GM21367 (cell line): ENCODE measurements around the gene SPDEF.

Source experiments
- ATAC-seq: cut with Tn5 transposase; IDR thresholded peaks from one replicate; pipeline ENCODE4 v1.9.1; 2021; ENCODE audit not compliant: unreplicated experiment

The SPDEF gene

GRCh38 chr6:34556031-34556471, at the start of gene SPDEF:
SPDEF (minus strand) TSS chr6:34556329; CDS start chr6:34544455, 11,874 bp downstream.
- ATAC-seq, result no peak

DNA sequence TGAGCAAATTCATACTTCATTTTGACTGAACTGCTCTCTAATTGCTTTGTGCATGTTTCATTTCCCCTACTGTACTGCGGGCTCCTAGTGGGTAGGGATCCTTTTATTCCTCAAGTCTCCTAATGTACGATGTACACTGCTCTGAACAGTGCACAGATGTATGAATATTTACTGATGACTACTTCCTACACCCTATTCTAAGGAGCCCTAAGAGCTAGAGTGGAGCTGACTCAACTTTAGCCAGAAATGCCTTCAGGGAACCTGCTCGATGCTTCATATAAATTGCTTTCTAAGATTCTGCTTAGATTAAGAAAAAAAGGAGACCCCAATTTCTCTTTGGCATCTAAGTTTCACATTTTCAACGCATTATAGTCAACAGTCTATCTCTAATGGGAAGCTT, 47.6 kb upstream of the SPDEF start:
- ATAC-seq, result no peak

DNA sequence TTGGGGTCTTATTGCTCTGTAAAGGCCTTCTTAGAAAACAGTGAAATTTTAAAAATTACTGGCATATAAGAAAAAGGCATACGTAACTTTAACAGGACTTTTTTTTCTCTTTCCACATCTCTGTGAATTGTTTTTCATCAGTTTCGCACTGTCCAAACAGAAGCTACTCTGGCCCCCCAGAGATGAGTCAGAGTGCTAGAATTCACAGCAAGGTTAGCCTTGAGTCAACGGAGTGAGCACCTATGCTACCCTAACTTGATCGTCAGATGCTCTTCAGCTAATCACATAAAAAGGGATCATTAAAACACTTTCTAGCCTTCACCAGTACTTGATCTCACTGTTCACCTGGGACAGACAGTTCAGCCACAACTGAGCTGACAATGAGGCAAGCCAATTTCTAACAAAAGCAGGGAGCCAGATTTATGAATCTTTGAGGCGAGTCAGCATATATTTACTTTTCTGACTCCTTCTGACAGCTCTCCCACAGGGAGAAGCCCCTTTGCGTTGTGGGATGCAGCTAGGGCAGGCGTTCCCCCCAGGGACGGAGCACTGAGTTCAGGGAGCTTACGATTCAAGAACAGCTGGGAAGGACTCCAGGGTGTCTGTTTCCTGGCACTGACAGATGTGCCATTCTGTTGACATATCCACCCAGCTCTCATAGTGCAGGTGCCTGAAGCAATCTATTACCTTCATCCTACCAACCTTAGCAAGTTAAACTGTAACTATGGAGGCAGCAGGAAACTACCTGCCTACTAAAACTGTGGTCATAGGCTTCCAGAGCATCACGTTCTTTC, 46.4 kb upstream of the SPDEF start:
- ATAC-seq, result no peak

- no peak for ATAC-seq
Measured at GRCh38 chr6:34601706-34602105, 45.6 kb upstream of the SPDEF start.

GRCh38 chr6:34600796-34601195, 44.7 kb upstream of the SPDEF start:
- no peak for ATAC-seq

DNA sequence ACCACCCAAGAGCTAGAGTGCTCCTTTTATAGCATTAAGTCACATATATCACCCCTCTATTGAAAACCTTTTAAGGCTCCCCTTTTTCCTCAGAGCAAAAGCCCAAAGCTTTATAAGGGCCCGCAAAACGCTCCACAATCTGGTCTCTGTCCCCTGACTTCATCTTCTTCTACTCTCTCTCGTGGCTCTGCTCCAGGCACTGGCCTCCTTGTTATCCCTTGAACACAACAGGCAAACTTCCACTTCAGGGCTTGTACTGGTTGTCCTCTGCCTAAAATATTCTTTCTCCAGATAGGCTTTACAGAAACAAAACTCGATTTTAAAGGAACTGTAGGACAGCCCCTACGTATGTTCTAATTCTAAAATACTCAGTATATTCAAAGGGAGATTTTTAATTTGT, 44.0 kb upstream of the SPDEF start:
- no peak for ATAC-seq

DNA sequence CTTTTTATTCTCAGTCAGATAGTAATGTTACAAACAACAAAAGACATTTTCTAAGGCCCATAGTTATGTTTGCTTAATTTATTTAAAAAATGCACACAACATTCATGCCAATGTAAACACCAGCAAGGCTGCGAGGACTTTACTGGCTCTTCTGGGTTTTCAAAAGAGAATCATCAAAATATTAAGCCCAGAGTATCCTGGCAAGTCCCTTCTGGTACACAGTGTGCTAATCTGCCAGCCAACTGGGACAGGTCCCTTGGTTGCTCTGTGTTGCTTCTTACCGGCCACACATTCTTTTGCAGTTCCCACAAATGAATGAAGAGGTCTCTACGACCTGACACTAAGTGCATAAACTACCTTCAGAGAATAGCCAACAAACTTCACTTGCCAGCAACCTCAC, 42.6 kb upstream of the SPDEF start:
- no peak for ATAC-seq

GRCh38 chr6:34597605-34598353, 41.6 kb upstream of the SPDEF start:
- no peak for ATAC-seq

DNA sequence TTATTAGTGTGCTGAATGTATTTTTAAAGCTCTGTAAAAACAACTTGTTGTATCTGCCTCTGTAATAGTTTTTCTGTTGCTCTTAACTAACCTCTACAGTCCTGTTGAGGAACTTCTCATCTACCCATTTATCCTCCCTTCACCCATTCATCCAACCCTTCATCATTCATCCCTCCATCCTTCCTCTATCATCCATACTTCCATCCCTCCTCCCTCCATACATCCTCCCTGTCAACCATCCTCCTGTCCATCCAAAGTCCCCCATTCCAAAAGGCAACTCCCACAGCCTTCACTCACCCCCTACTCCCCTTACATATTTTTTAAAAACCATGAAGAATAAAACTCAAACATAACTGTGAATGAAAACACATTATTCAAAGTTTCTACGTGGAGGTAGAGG, 40.7 kb upstream of the SPDEF start:
- no peak for ATAC-seq

GRCh38 chr6:34595332-34596184, 39.4 kb upstream of the SPDEF start:
- ATAC-seq, result no peak

DNA sequence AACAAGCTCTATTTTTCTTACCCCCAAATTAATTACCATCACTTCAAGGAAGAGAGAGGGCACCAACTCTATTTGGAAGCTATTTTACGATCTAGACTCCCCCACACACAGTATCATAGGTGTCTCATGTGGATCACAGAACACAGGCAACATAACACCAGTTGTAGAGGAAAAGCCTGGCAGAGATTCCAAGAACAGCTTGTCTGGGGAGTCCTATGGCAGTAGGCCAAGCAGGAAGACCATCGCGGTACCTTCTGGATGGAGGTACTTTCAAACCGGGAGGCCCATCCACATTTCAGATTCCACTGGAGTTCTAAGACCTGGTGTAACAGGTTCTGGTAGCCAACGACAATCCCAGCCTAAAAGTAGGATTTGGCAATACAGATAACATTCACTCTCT, 37.6 kb upstream of the SPDEF start:
- ATAC-seq, result no peak

GRCh38 chr6:34592208-34592952, 36.3 kb upstream of the SPDEF start:
- no peak for ATAC-seq

DNA sequence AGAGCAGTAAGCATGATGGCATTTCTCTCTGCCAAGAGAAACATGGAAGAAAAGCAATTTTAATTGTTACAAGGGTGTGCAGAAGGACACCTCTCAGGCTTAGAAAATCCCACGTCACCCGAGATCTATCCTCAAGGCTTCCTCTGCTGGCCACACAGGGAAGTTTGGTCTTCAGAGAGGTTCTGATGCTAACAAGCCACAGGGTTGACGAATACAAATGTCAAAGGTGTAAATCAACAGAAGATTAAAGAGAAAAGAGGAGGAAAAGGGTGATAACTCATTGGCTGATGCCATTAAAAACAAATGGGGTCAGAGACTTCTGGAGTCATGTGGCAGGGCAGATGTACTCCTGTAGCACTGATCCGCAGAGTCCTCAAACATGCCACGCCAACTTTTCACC, 33.6 kb upstream of the SPDEF start:
- ATAC-seq, result no peak

GRCh38 chr6:34589140-34589539, 33.0 kb upstream of the SPDEF start:
- no peak for ATAC-seq

DNA sequence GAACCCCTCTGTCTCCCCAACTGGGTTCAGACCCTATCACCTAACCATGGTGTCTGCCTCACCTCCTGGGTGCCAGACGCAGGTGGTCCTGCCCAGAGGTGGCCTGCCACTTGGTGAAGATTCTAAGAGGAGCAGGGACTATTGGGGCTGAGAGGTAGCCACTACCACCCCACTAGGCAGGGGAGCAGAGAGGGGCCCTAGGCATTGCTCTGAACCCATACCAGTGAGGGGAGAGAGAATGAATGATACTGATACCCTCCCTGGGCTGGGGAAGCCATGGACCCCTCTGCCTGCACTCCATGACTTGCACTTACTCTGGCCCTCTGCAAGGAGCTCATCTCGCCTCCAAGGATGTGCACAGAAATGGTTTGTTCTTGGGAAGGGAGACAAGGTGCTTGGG, 31.7 kb upstream of the SPDEF start:
- ATAC-seq, result no peak

DNA sequence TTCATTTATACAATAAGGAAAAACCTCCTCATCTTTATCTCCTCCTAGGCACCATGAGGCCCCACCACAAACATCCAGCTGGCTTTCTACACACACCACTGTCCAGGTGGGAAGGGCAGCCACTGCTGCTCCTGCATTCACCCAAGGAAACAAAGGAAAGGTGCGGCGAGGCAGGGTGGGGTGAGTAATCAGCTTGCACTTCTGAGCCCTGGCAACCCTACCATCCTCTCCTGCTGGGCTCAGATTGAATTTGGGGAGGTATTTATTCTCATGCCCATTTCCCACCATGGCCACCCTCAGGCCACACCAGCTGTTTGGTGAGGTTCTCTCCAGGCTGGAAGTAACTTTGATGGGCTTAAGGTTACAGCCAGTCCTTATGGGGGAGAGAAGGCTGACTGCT, 31.2 kb upstream of the SPDEF start:
- ATAC-seq, result no peak

- no peak for ATAC-seq
Measured at GRCh38 chr6:34586327-34587040, 30.4 kb upstream of the SPDEF start.

- ATAC-seq, result no peak
Measured at GRCh38 chr6:34585512-34586061, 29.5 kb upstream of the SPDEF start.

DNA sequence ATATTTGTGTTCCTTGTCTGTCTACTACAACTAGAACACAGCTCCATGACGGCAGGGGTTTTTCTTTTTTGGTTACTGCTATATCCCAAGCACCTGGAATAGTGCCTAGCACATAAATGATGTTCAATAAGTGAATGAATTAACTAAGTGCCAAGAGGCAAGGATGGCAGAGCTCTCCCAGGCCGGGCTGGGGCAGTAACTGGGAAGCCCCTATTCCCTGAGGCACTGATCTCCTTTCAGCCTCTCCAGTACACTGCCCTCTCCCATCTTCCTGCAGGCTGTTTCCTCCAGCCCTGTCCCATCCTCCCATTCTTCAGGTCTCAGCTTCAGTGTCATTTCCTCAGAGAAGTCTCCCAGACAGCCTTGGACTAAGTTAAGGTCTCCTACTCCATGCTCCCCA, 29.0 kb upstream of the SPDEF start:
- no peak for ATAC-seq

GRCh38 chr6:34584694-34585093, 28.6 kb upstream of the SPDEF start:
- no peak for ATAC-seq
